ENCODE results near the gene F8A3. TPM values are rescaled to one million over a fixed set of nuclear protein-coding genes. Genes with fewer than 3 reads are reported as not detected.

F8A3 gene
- total and polyA plus RNA-seq, 9 of the 15 experiments (the other 6 are each of a cell fraction or from before 2014, with no cell fraction given): not detected

DNA sequence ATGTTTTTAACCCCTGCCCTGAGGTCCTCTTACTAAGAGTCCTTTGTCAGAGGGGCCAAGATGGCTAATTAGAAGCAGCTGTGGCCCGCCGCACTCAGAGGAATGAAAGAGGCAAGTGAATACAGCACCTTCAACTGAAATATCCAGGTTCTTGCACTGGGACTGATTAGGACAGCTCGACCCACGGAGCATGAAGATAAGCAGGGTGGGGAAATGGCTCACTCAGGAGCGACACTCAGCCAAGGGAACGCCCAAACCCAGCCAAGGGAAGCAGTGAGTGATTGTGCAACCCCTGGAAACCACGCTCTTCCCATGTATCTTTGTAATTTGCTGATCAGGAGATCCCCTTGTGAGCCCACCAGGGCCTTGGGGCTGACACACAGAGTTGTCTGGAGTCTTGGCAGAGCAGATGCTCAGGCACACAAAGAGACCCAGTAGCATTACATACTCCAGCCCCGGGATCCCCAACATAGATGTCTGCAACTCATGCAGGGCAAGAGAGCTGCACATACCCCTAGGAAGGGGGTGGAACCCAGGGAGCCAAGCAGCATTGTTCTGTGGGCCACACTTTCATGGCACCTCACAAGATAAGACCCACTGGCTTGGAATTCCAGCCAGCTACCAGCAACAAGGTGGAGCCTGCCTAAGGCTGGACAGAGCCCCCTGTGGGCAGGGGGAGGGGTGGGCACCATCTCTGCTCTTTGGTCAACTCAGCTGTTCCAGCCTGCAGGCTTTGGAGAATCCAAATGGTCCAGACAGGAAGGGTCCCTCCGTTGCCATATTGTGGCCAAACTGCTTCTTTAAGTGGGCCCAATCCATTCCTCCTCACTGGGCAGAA lies 23.3 kb downstream of the F8A3 start (continued):
- no peak for TF ChIP-seq CHD4 (IDR thresholded peaks at IDR 0.05; ENCODE audit: insufficient read depth, insufficient replicate concordance, low read depth, low read length, poor library complexity, severe bottlenecking)
- TF ChIP-seq ZKSCAN1 (IDR thresholded peaks at IDR 0.05; ENCODE audit: low read depth, low read length): no peak
- no peak for TF ChIP-seq SREBF1 (IDR thresholded peaks at IDR 0.05; ENCODE audit: borderline replicate concordance, low read depth, low read length)
- TF ChIP-seq, protein P1, sequence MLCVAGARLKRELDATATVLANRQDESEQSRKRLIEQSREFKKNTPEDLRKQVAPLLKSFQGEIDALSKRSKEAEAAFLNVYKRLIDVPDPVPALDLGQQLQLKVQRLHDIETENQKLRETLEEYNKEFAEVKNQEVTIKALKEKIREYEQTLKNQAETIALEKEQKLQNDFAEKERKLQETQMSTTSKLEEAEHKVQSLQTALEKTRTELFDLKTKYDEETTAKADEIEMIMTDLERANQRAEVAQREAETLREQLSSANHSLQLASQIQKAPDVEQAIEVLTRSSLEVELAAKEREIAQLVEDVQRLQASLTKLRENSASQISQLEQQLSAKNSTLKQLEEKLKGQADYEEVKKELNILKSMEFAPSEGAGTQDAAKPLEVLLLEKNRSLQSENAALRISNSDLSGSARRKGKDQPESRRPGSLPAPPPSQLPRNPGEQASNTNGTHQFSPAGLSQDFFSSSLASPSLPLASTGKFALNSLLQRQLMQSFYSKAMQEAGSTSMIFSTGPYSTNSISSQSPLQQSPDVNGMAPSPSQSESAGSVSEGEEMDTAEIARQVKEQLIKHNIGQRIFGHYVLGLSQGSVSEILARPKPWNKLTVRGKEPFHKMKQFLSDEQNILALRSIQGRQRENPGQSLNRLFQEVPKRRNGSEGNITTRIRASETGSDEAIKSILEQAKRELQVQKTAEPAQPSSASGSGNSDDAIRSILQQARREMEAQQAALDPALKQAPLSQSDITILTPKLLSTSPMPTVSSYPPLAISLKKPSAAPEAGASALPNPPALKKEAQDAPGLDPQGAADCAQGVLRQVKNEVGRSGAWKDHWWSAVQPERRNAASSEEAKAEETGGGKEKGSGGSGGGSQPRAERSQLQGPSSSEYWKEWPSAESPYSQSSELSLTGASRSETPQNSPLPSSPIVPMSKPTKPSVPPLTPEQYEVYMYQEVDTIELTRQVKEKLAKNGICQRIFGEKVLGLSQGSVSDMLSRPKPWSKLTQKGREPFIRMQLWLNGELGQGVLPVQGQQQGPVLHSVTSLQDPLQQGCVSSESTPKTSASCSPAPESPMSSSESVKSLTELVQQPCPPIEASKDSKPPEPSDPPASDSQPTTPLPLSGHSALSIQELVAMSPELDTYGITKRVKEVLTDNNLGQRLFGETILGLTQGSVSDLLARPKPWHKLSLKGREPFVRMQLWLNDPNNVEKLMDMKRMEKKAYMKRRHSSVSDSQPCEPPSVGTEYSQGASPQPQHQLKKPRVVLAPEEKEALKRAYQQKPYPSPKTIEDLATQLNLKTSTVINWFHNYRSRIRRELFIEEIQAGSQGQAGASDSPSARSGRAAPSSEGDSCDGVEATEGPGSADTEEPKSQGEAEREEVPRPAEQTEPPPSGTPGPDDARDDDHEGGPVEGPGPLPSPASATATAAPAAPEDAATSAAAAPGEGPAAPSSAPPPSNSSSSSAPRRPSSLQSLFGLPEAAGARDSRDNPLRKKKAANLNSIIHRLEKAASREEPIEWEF (CRISPR knock-in tag; IDR thresholded peaks at IDR 0.05): no peak
- TF ChIP-seq HDAC1 (IDR thresholded peaks at IDR 0.05): no peak
- TF ChIP-seq ILK (tag; IDR thresholded peaks at IDR 0.05; ENCODE audit: borderline replicate concordance, low read depth): no peak
- TF ChIP-seq MCM3 (IDR thresholded peaks at IDR 0.05): no peak
- TF ChIP-seq DACH1 (IDR thresholded peaks at IDR 0.05; ENCODE audit: partially characterized antibody): peak; percentile 26
- TF ChIP-seq, protein P2, sequence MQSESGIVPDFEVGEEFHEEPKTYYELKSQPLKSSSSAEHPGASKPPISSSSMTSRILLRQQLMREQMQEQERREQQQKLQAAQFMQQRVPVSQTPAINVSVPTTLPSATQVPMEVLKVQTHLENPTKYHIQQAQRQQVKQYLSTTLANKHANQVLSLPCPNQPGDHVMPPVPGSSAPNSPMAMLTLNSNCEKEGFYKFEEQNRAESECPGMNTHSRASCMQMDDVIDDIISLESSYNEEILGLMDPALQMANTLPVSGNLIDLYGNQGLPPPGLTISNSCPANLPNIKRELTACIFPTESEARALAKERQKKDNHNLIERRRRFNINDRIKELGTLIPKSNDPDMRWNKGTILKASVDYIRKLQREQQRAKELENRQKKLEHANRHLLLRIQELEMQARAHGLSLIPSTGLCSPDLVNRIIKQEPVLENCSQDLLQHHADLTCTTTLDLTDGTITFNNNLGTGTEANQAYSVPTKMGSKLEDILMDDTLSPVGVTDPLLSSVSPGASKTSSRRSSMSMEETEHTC (IDR thresholded peaks at IDR 0.05): no peak
- TF ChIP-seq ZNF41 (CRISPR knock-in tag; conservative IDR thresholded peaks at IDR 0.05): no peak
- no peak for TF ChIP-seq CBX3 (IDR thresholded peaks at IDR 0.05; ENCODE audit: borderline replicate concordance in 1 of 2, low read length in 2 of 2)
- TF ChIP-seq RB1 (IDR thresholded peaks at IDR 0.05; ENCODE audit: low read depth): no peak
- no peak for TF ChIP-seq ZBTB1 (CRISPR knock-in tag; IDR thresholded peaks at IDR 0.05; ENCODE audit: borderline replicate concordance, low read depth)
- peak; percentile 29 for TF ChIP-seq HDAC3 (IDR thresholded peaks at IDR 0.05; ENCODE audit: borderline replicate concordance, partially characterized antibody)
- TF ChIP-seq ZBTB17 (CRISPR knock-in tag; IDR thresholded peaks at IDR 0.05): no peak
- no peak for TF ChIP-seq PHF8 (IDR thresholded peaks at IDR 0.05; ENCODE audit: borderline replicate concordance, low read length)
- TF ChIP-seq ZNF224 (CRISPR knock-in tag; IDR thresholded peaks at IDR 0.05): no peak
- no peak for TF ChIP-seq HNRNPH1 (optimal IDR thresholded peaks at IDR 0.05; ENCODE audit: low read depth, low read length)
- TF ChIP-seq CBFA2T3 (IDR thresholded peaks at IDR 0.05): peak; percentile 94
- TF ChIP-seq KDM2B (CRISPR knock-in tag; IDR thresholded peaks at IDR 0.05): no peak
- TF ChIP-seq CEBPG (CRISPR knock-in tag; IDR thresholded peaks at IDR 0.05): peak; percentile 93
- TF ChIP-seq CEBPG (tag; conservative IDR thresholded peaks at IDR 0.05 in 1 of 2, IDR thresholded peaks at IDR 0.05 in 1 of 2): peak; percentile 91 to 94
- no peak for TF ChIP-seq RBM39 (optimal IDR thresholded peaks at IDR 0.05; ENCODE audit: low read depth, low read length)
